ENCODE data around the gene PGA5. TPM values are rescaled to one million over a fixed set of nuclear protein-coding genes. Genes with fewer than 3 reads are reported as not detected.

Gene PGA5
- total RNA-seq, 1 donor from 2014 or later: not detected

GRCh38 chr11:61297746-61298145 is 56.8 kb downstream of the PGA5 start:
- intact Hi-C loops (cut with micrococcal nuclease): loop anchor here (10.0 kb wide), 1 partner anchor 287 kb away; the partner anchor contains the start of gene SYT7
- Mint-ChIP-seq H3K27ac (no peak overlapping the region), H3K36me3 (ENCODE audit: low read depth) (peaks cover 53% of the 10 kb centered on the region), H3K4me3 (no peak overlapping the region), H3K9me3 (no peaks in the 10 kb centered on the region), H3K27me3 (peaks cover 6% of the 10 kb centered on the region), H3K4me1 (peaks cover 9% of the 10 kb centered on the region)
- DNase-seq: no peak
- no peak for TF ChIP-seq CTCF (IDR thresholded peaks at IDR 0.05)
- ChIA-PET CTCF (no interaction called here), POLR2A (no interaction called here)
- ATAC-seq (ENCODE audit: low read depth): no peak

GRCh38 chr11:61298663-61299244 is 57.8 kb downstream of the PGA5 start:
- H3K4me1 Mint-ChIP-seq: peaks cover 5% of the 10 kb centered on the region
- intact Hi-C loops (cut with micrococcal nuclease): loop anchor here (10.0 kb wide), 1 partner anchor 286 kb away; the partner anchor contains the start of gene SYT7
- no peak overlapping the region for H3K4me3 Mint-ChIP-seq
- POLR2A ChIA-PET: interaction anchor here (0.6 kb wide), 2 partner anchors 94 to 431 kb away, joined by 3 read pairs; partner anchors contain the start of gene TMEM216
- peaks cover 2% of the 10 kb centered on the region for H3K27me3 Mint-ChIP-seq
- TF ChIP-seq CTCF (IDR thresholded peaks at IDR 0.05): no peak
- DNase-seq: no peak
- no peaks in the 10 kb centered on the region for H3K9me3 Mint-ChIP-seq
- CTCF ChIA-PET: no interaction called here
- ATAC-seq (ENCODE audit: low read depth): no peak
- no peak overlapping the region for H3K27ac Mint-ChIP-seq
- H3K36me3 Mint-ChIP-seq (ENCODE audit: low read depth): peaks cover 63% of the 10 kb centered on the region

Other genes starting within 250 kb of the PGA5 start
- gene CD5, start 138.7 kb upstream of the PGA5 start, total RNA-seq: 5.2 and 7.1 TPM in 2 replicates
- 14.4 and 18.1 TPM in 2 replicates for gene VPS37C, start 79.7 kb upstream of the PGA5 start, total RNA-seq
- not detected in 2 replicates for gene PGA3, start 37.7 kb upstream of the PGA5 start, total RNA-seq
- gene PGA4, start 18.8 kb upstream of the PGA5 start, total RNA-seq: not detected in 2 replicates
- gene VWCE, start 54.1 kb downstream of the PGA5 start, total RNA-seq: 0.76 and 1.3 TPM in 2 replicates
- 201 and 218 TPM in 2 replicates for gene DDB1, start 91.9 kb downstream of the PGA5 start, total RNA-seq
- 59.8 and 63.9 TPM in 2 replicates for gene TKFC, start 92.1 kb downstream of the PGA5 start, total RNA-seq
- 397 and 433 TPM in 2 replicates for gene CYB561A3, start 120.7 kb downstream of the PGA5 start, total RNA-seq
- 69.7 and 81.2 TPM in 2 replicates for gene TMEM138, start 121.2 kb downstream of the PGA5 start, total RNA-seq
- gene TMEM216, start 151.4 kb downstream of the PGA5 start, total RNA-seq: 18.4 and 18.7 TPM in 2 replicates
- gene CPSF7, start 188.8 kb downstream of the PGA5 start, total RNA-seq: 109 and 124 TPM in 2 replicates
- 51.0 and 51.9 TPM in 2 replicates for gene SDHAF2, start 188.9 kb downstream of the PGA5 start, total RNA-seq